KMS-11 (cell line): ENCODE measurements around the gene PCYOX1L.

Experiments used
- H2AFZ ChIP-seq: fragments of 200-600 bp; sonication (generic); 2 replicates; pipeline ENCODE4 v1.6.1; 2016; ENCODE audit warnings: antibody characterized with exemption, mixed run types, low read depth
- H3K27ac ChIP-seq: fragments of 200-600 bp; sonication (generic); 2 replicates; pipeline ENCODE4 v1.6.1; 2016; ENCODE audit warnings: mild to moderate bottlenecking, mixed run types
- H3K27me3 ChIP-seq: fragments of 200-600 bp; sonication (generic); 2 replicates; pipeline ENCODE4 v1.6.1; 2017; ENCODE audit warnings: mild to moderate bottlenecking, low read depth, mixed run types, moderate library complexity; ENCODE audit not compliant: insufficient read depth
- H3K36me3 ChIP-seq: fragments of 200-600 bp; sonication (generic); 2 replicates; pipeline ENCODE4 v1.6.1; 2017; ENCODE audit warnings: mild to moderate bottlenecking, mixed run types; ENCODE audit not compliant: insufficient read depth
- H3K4me1 ChIP-seq: fragments of 200-600 bp; sonication (generic); 2 replicates; pipeline ENCODE4 v1.6.1; 2016; ENCODE audit warnings: mild to moderate bottlenecking, low read depth, mixed run types; ENCODE audit not compliant: poor library complexity, severe bottlenecking
- H3K4me2 ChIP-seq: fragments of 200-600 bp; sonication (generic); 2 replicates; pipeline ENCODE4 v1.7.0; 2016; ENCODE audit warnings: mild to moderate bottlenecking, mixed run types
- H3K4me3 ChIP-seq: fragments of 200-600 bp; sonication (generic); IDR thresholded peaks from 2 replicates; pipeline ENCODE4 v1.6.1; 2017; ENCODE audit warnings: low read depth, low read length, mixed read lengths; ENCODE audit not compliant: insufficient read depth
- H3K79me2 ChIP-seq: fragments of 200-600 bp; sonication (generic); 2 replicates; pipeline ENCODE4 v1.6.1; 2016; ENCODE audit warnings: low read depth, mixed run types; ENCODE audit not compliant: insufficient read depth
- H3K9ac ChIP-seq: fragments of 200-600 bp; sonication (generic); 2 replicates; pipeline ENCODE4 v1.6.1; 2016; ENCODE audit warnings: mild to moderate bottlenecking, mixed run types
- H4K20me1 ChIP-seq: fragments of 200-600 bp; sonication (generic); 2 replicates; pipeline ENCODE4 v1.6.1; 2016; ENCODE audit warnings: mild to moderate bottlenecking, mixed run types; ENCODE audit not compliant: insufficient read depth
- TF ChIP-seq, protein P1 (sequence below): fragments of 200-600 bp; sonication (generic); conservative IDR thresholded peaks from 2 replicates; pipeline ENCODE4 v1.6.1; 2017; ENCODE audit warnings: low read depth, mild to moderate bottlenecking, antibody characterized with exemption, low read length, moderate library complexity, mixed read lengths

Gene PCYOX1L

DNA sequence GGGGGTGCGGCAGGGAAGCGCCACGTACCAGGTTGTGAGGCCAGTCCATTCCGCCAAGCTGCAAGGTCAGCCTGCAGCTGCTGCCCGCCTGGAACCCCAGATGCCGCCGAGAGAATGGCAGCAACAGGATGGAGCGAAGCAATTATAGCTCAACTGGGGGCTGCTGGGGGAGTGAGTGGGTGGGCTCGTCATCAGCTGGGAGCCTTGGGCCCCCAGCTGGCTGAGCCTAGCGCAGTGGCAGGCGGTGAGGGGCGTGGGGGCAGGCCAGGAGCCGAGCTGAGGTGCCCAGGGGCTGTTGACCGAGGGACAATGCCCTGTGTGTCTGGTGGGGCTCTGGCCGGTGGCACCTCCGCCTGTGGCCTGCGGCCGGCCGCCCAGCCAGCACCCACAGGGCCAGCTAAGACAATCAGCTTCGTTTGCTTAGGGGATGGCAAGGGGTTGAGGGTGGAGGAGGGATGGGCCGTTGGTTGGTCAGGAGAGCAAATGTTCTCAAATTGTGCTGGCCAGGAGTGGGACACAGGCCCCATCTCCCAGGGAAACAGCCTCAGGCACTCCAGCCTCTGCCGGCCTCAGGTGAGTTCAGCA, 21.4 kb downstream of the PCYOX1L start, which contains the start of gene IL17B:
TSS of gene IL17B (minus strand) at position 116 of the 585 bp plus-strand sequence. CDS start at position 49, 67 bp downstream.
- Histone ChIP-seq H3K4me1 (no peaks in the 10 kb centered on the region), H2AFZ (no peak within 1 kb of the TSS), H3K27ac (no peak within 1 kb of the TSS), H3K27me3 (no peaks in the 10 kb centered on the region), H3K9ac (no peak within 1 kb of the TSS), H3K79me2 (no peaks in the 10 kb centered on the region), H4K20me1 (no peaks in the 10 kb centered on the region), H3K36me3 (no peaks in the 10 kb centered on the region), H3K4me2 (no peak within 1 kb of the TSS), H3K4me3 (no peak within 1 kb of the TSS)
- TF ChIP-seq, protein P1, sequence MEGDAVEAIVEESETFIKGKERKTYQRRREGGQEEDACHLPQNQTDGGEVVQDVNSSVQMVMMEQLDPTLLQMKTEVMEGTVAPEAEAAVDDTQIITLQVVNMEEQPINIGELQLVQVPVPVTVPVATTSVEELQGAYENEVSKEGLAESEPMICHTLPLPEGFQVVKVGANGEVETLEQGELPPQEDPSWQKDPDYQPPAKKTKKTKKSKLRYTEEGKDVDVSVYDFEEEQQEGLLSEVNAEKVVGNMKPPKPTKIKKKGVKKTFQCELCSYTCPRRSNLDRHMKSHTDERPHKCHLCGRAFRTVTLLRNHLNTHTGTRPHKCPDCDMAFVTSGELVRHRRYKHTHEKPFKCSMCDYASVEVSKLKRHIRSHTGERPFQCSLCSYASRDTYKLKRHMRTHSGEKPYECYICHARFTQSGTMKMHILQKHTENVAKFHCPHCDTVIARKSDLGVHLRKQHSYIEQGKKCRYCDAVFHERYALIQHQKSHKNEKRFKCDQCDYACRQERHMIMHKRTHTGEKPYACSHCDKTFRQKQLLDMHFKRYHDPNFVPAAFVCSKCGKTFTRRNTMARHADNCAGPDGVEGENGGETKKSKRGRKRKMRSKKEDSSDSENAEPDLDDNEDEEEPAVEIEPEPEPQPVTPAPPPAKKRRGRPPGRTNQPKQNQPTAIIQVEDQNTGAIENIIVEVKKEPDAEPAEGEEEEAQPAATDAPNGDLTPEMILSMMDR = no peak

GRCh38 chr5:149379818-149380374, 22.1 kb downstream of the PCYOX1L start:
- Histone ChIP-seq H3K9ac (no peak overlapping the region), H3K36me3 (no peaks in the 10 kb centered on the region), H2AFZ (no peak overlapping the region), H3K4me1 (no peaks in the 10 kb centered on the region), H3K27me3 (no peaks in the 10 kb centered on the region), H3K4me2 (no peak overlapping the region), H4K20me1 (no peaks in the 10 kb centered on the region), H3K4me3 (no peak overlapping the region), H3K27ac (no peak overlapping the region), H3K79me2 (no peaks in the 10 kb centered on the region)
- TF ChIP-seq, protein P1 = no peak

DNA sequence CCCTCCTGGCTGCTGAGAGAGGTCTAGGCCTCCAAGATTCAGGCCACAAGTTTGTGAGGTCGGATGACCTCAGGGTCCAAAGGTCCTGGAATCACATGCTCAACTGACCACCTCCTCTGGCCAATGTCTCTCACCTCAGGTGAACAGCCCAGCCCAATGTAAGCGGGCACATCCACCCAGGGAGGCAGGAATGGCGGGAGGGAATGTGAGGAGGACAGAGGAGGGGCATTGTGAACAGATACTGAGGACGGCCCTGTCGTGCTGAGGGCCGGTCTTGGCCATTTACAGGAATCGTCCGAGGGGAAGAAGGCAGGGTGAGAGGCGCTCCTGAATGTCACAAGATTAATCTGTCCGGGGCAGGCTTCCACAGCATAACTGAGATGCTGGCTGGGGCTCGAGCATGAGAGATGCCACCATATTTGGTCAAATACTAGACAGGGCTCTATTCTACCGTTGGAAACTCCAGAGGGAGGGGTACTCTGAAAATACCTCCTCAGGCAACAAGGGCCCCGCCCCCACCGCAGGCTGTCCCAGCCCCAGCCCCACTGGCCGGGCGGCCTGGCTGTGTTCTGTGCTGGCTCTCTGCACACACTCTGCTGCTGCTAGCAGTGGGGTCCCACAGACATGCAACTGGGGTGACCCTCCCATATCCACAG, 22.7 kb downstream of the PCYOX1L start:
- TF ChIP-seq, protein P1 = no peak
- Histone ChIP-seq H3K4me1 (no peaks in the 10 kb centered on the region), H4K20me1 (no peaks in the 10 kb centered on the region), H3K27me3 (no peaks in the 10 kb centered on the region), H3K36me3 (no peaks in the 10 kb centered on the region), H3K4me2 (no peak overlapping the region), H3K4me3 (no peak overlapping the region), H3K27ac (no peak overlapping the region), H2AFZ (no peak overlapping the region), H3K79me2 (no peaks in the 10 kb centered on the region), H3K9ac (no peak overlapping the region)

DNA sequence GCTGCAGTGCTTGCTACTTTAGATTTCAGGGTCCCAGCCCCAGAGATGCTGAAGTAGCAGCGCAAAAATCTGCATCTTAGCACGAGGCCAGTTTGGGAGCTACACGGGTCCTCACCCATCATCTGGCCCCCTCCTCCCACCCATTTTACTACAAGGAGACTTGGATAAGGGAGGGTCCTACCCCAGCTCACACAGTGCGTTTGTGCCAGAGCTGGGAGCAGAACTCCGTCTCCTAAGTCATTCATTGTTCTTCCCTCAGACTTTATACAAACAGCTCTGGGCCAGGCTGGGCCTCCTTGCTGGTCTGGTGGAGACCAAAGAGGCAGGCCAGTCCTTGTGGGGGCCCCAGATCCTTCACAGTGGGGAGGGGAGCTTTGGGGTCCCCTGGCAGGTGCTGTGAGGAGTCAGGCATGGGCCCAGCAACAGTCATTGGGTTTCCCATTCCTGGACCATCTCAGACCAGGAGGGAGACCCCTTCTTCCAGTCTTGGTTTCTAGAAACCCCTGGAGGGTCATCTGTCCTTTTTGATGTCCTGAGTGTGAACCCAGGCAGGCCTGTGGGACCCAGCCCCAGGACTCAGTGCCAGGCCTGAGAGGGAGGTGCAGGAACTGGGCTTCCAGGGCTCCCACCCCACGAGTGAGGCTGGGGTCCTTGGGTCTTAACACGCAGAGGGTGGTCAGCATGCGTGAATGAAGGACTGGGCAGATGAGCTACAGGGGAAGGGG, 23.6 kb downstream of the PCYOX1L start:
- Histone ChIP-seq H3K27ac (no peak overlapping the region), H2AFZ (peak overlapping the region; percentile 47; the same call in 1 of the 2 replicates)

More for the DNA sequence above, 23.6 kb downstream of the PCYOX1L start:
- H4K20me1 ChIP-seq = no peaks in the 10 kb centered on the region
- H3K36me3 ChIP-seq = no peaks in the 10 kb centered on the region
- no peaks in the 10 kb centered on the region for H3K4me1 ChIP-seq
- no peaks in the 10 kb centered on the region for H3K79me2 ChIP-seq
- H3K27me3 ChIP-seq = no peaks in the 10 kb centered on the region
- H3K4me2 ChIP-seq = no peak overlapping the region
- H3K9ac ChIP-seq = no peak overlapping the region
- TF ChIP-seq, protein P1 = no peak; the same call in 1 of the 2 replicates
- no peak overlapping the region for H3K4me3 ChIP-seq
